IMR-90 (cell line): ENCODE results near the gene GRK2. TPM values are rescaled to one million over a fixed set of nuclear protein-coding genes. Genes with fewer than 3 reads are reported as not detected.

Experiments used
- ATAC-seq: fragments of 200-7000 bp; cut with Tn5 transposase; 2 replicates; pipeline ENCODE4 v1.9.1; 2020; ENCODE audit warnings: low read depth, mild to moderate bottlenecking, moderate library complexity
- BruUV-seq: library from RNA; stranded (reverse); fragments of 400-500 nt; replicated peaks from 2 replicates; lab custom pipeline; 2021; lab: Mats Ljungman, UMichigan
- CTCF ChIA-PET: fragments of 300-600 bp; formaldehyde crosslinking; extraction: SDS; loops from one replicate; lab custom pipeline; 2021; ENCODE audit warnings: antibody characterized with exemption; lab: Yijun Ruan, JAX
- POLR2A ChIA-PET: fragments of 300-600 bp; sonication (Branson Sonifier 250); formaldehyde crosslinking; loops from one replicate; lab custom pipeline; 2022; ENCODE audit warnings: antibody characterized with exemption; ENCODE audit not compliant: unreplicated experiment; lab: Charles Lee
- DNase-seq: peaks from one replicate; pipeline ENCODE4 v3.0.0; 2013
- H2AFZ ChIP-seq: replicated peaks from 2 replicates; pipeline ENCODE3; 2013; ENCODE audit warnings: low read length, mild to moderate bottlenecking; ENCODE audit not compliant: poor library complexity
- H2AK5ac ChIP-seq: 2 replicates; pipeline ENCODE4 v1.6.1; 2013; ENCODE audit warnings: low read depth, low read length, inconsistent platforms
- H2AK9ac ChIP-seq: replicated peaks from 2 replicates; pipeline ENCODE3; 2013; ENCODE audit warnings: mild to moderate bottlenecking, low read depth, low read length, moderate library complexity; ENCODE audit not compliant: poor library complexity
- H2BK120ac ChIP-seq: 2 replicates; pipeline ENCODE4 v1.6.1; 2013; ENCODE audit warnings: low read depth, low read length, inconsistent platforms
- H2BK15ac ChIP-seq: 3 replicates; pipeline ENCODE4 v1.6.1; 2013; ENCODE audit warnings: low read depth, low read length, inconsistent platforms
- H2BK20ac ChIP-seq: 2 replicates; pipeline ENCODE4 v1.6.1; 2013; ENCODE audit warnings: low read depth, mild to moderate bottlenecking, inconsistent platforms, low read length, moderate library complexity
- H2BK5ac ChIP-seq: 2 replicates; pipeline ENCODE4 v1.6.1; 2013; ENCODE audit warnings: mild to moderate bottlenecking, low read depth, low read length, inconsistent platforms; ENCODE audit not compliant: poor library complexity, severe bottlenecking
- H3K14ac ChIP-seq: replicated peaks from 2 replicates; pipeline ENCODE4 v1.6.1; 2013; ENCODE audit warnings: low read depth, low read length, inconsistent platforms
- H3K18ac ChIP-seq: 2 replicates; pipeline ENCODE4 v1.6.1; 2013; ENCODE audit warnings: low read depth, low read length, control low read depth
- H3K23ac ChIP-seq: 2 replicates; pipeline ENCODE4 v1.6.1; 2013; ENCODE audit warnings: low read depth, low read length, inconsistent platforms
- H3K27ac ChIP-seq: 2 replicates; pipeline ENCODE4 v1.5.1; 2013; ENCODE audit warnings: mild to moderate bottlenecking, control low read depth, low read length; ENCODE audit not compliant: insufficient read depth
- H3K27me3 ChIP-seq: 2 replicates; pipeline ENCODE4 v1.6.1; 2013; ENCODE audit warnings: low read length; ENCODE audit not compliant: control insufficient read depth, insufficient read depth
- H3K36me3 ChIP-seq: 2 replicates; pipeline ENCODE4 v1.6.1; 2013; ENCODE audit warnings: low read length, mixed read lengths; ENCODE audit not compliant: control insufficient read depth, insufficient read depth
- H3K4ac ChIP-seq: 2 replicates; pipeline ENCODE4 v1.6.1; 2013; ENCODE audit warnings: low read depth, low read length, inconsistent platforms
- H3K4me1 ChIP-seq: 2 replicates; pipeline ENCODE4 v1.6.1; 2013; ENCODE audit warnings: low read length, mixed read lengths; ENCODE audit not compliant: control insufficient read depth, insufficient read depth
- H3K4me2 ChIP-seq: 2 replicates; pipeline ENCODE4 v1.6.1; 2013; ENCODE audit warnings: low read depth, mild to moderate bottlenecking, control low read depth, low read length, moderate library complexity
- H3K4me3 ChIP-seq: 2 replicates; pipeline ENCODE4 v1.5.1; 2013; ENCODE audit warnings: low read depth, mild to moderate bottlenecking, control low read depth, low read length, moderate library complexity; ENCODE audit not compliant: insufficient read depth
- H3K56ac ChIP-seq: 2 replicates; pipeline ENCODE4 v1.6.1; 2013; ENCODE audit warnings: low read length, inconsistent platforms; ENCODE audit not compliant: insufficient read depth; ENCODE audit errors: extremely low read depth
- H3K79me1 ChIP-seq, 2 experiments: 2 replicates each; pipeline ENCODE4 v1.6.1; 2013; ENCODE audit warnings: low read length in 2 of 2, inconsistent platforms in 1 of 2, low read depth in 1 of 2
- H3K9ac ChIP-seq: 2 replicates; pipeline ENCODE4 v1.6.1; 2013; ENCODE audit warnings: low read depth, low read length, control low read depth
- H3K9me1 ChIP-seq: 2 replicates; pipeline ENCODE4 v1.6.1; 2013; ENCODE audit warnings: low read length, inconsistent platforms; ENCODE audit not compliant: insufficient read depth
- H3K9me3 ChIP-seq: 2 replicates; pipeline ENCODE4 v1.6.1; 2013; ENCODE audit warnings: low read length; ENCODE audit not compliant: control insufficient read depth, insufficient read depth
- H4K20me1 ChIP-seq: 2 replicates; pipeline ENCODE4 v1.6.1; 2013; ENCODE audit warnings: low read length, inconsistent platforms; ENCODE audit not compliant: insufficient read depth
- H4K5ac ChIP-seq: 2 replicates; pipeline ENCODE4 v1.6.1; 2013; ENCODE audit warnings: mild to moderate bottlenecking, low read depth, low read length, control low read depth
- H4K8ac ChIP-seq, 2 experiments: 2 replicates each; pipeline ENCODE4 v1.6.1; 2013; ENCODE audit warnings: low read depth in 2 of 2, low read length in 2 of 2, control low read depth in 1 of 2, inconsistent platforms in 1 of 2
- H4K91ac ChIP-seq: 2 replicates; pipeline ENCODE4 v1.6.1; 2013; ENCODE audit warnings: low read depth, low read length, inconsistent platforms; ENCODE audit not compliant: insufficient read depth
- BHLHE40 ChIP-seq: fragments of 150-350 bp; IDR thresholded peaks from 2 replicates; pipeline ENCODE4 v1.6.1; 2016; ENCODE audit warnings: mild to moderate bottlenecking, low read depth, low read length
- FOS ChIP-seq: fragments of 150-350 bp; IDR thresholded peaks from 2 replicates; pipeline ENCODE4 v1.6.1; 2016; ENCODE audit warnings: low read depth, low read length
- WGBS, 2 experiments: methylation state at CpG; one replicate each; pipeline versions ENCODE4 v1.1.5 to v1.1.7; 2013; ENCODE audit warnings: missing lambda C conversion rate in 2 of 2; ENCODE audit not compliant: insufficient read length in 1 of 2; ENCODE audit errors: extremely low coverage in 2 of 2; 5-methylcytosine and 5-hydroxymethylcytosine counted together
- dilution Hi-C: fragments of 300-500 bp; cut with HindIII; formaldehyde crosslinking; loops from one replicate; pipeline ENCODE4 v1.14.3; 2018; ENCODE audit warnings: low sequenced_read_pairs; ENCODE audit not compliant: unreplicated experiment
- in situ Hi-C: fragments of 300-500 bp; cut with MboI; formaldehyde crosslinking; loops from 3 replicates; pipeline ENCODE4 v1.14.3; 2019; ENCODE audit warnings: low sequenced_read_pairs, inconsistent platforms, mixed read lengths
- intact Hi-C: fragments of 100-400 bp; cut with micrococcal nuclease; formaldehyde crosslinking; loops from 2 replicates; pipeline ENCODE4 v1.10.0; 2022
- polyA plus RNA-seq, 3 experiments: library from polyadenylated mRNA; depleted of rRNA; stranded (reverse); fragments of >200 nt; gene quantifications; 2 replicates each; pipeline ENCODE4 v1.2.3, GENCODE V29; 2012; ENCODE audit warnings: low replicate concordance in 1 of 3
- total RNA-seq: library from RNA; depleted of rRNA; stranded (reverse); fragments of >200 nt; gene quantifications from 2 replicates; pipeline ENCODE4 v1.2.3, GENCODE V29; 2012

Gene GRK2
- total and polyA plus RNA-seq, 2 of the 4 experiments (the other 2 are of a cell fraction): 26.7 to 41.8 TPM

DNA sequence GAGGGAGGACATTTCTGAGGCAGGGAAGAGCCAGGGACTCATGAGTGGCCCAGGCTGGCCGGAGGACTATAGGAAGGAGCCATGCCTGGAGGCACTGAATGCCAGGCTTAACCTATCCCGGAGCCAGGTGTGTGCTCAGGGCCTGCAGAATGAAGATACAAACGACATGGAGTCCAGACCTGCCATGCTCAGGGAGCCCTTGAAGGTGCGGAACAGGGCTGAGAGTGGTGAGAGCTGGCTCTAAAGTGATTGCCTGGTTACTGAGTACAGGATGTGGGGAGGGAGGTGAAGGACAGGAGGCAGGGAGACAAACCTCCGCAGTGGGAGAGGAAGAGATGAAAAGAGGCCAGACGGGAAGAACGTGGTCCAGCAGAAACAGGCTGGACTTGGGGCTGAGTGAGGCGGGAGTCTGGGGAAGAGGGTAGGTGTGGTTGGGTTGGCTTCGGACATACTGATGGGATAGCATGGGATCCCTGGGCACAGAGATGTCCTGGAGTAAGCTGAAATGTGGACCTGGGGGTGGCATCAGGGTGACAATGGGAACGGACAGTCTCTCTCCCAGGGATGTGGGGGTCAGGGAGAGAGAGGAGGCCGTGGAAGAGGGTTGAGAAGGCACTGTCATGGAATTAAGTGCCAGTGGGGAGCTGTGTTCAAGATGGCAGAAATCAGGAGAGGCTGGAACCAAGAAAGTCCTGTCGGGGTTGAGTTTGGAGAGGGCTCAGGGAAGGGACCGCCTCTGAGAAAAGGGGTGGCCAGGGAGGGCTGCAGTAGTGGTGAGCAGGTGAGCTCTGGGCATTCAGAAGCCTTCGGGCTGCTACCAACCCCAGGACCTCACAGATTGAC, 21.3 kb downstream of the GRK2 start:
- H3K4me3 ChIP-seq: no peak overlapping the region
- H3K14ac ChIP-seq: peak overlapping the region; percentile 94
- ChIA-PET CTCF (interaction anchor here (1.0 to 1.1 kb wide), 2 partner anchors 10 to 15 kb away, joined by 3 read pairs; no protein-coding TSS in a partner anchor), POLR2A (interaction anchor here (0.6 to 0.7 kb wide), 2 partner anchors 15 to 44 kb away, joined by 3 to 5 read pairs; partner anchors contain the start of gene SSH3)
- peaks cover 14 to 49% of the 10 kb centered on the region in 2 experiments; a peak in 3 of 4 replicates for H3K79me1 ChIP-seq
- H3K4me1 ChIP-seq: peaks cover 19% of the 10 kb centered on the region
- intact Hi-C loops (loop anchor here (2.0 kb wide), 2 partner anchors 15 to 25 kb away; partner anchors contain the start of gene SSH3), in situ Hi-C loops (no loop called here), dilution Hi-C loops (no loop called here)
- H2AK5ac ChIP-seq: peak overlapping the region; percentile 99
- TF ChIP-seq FOS (no peak), BHLHE40 (no peak)
- H3K27ac ChIP-seq: peak overlapping the region; percentile 94
- H2BK15ac ChIP-seq: peak overlapping the region; percentile 64; the same call in 2 of the 3 replicates
- no TSS peak for BruUV-seq
- H3K4ac ChIP-seq: peak overlapping the region; percentile 95
- peak overlapping the region; percentile 86; the same call in 1 of the 2 replicates for H3K23ac ChIP-seq
- H3K56ac ChIP-seq: peak overlapping the region; percentile 81
- H3K9me1 ChIP-seq: peaks cover 22% of the 10 kb centered on the region; the same call in 1 of the 2 replicates
- peak overlapping the region; percentile 99 for H2AK9ac ChIP-seq
- WGBS, 2 experiments: 92% methylated on average over 9 of the region's 14 CpGs; no CpG with 5 or more reads in 1 of the 2 experiments
- peak overlapping the region; percentile 97 for H2AFZ ChIP-seq
- H3K18ac ChIP-seq: peak overlapping the region; percentile 81
- H4K91ac ChIP-seq: peak overlapping the region; percentile 99
- H3K36me3 ChIP-seq: peaks cover 56% of the 10 kb centered on the region
- ATAC-seq (no peak), DNase-seq (no peak)
- peak overlapping the region; percentile 97 to 100 for H4K8ac ChIP-seq
- H3K27me3 ChIP-seq: no peaks in the 10 kb centered on the region
- peak overlapping the region; percentile 81 for H3K4me2 ChIP-seq
- no peaks in the 10 kb centered on the region for H3K9me3 ChIP-seq
- H4K20me1 ChIP-seq: peaks cover 4% of the 10 kb centered on the region; the same call in 1 of the 2 replicates
- H2BK120ac ChIP-seq: peak overlapping the region; percentile 58
- peak overlapping the region; percentile 87 for H3K9ac ChIP-seq
- H4K5ac ChIP-seq: peak overlapping the region; percentile 98
- peak overlapping the region; percentile 90 for H2BK5ac ChIP-seq
- H2BK20ac ChIP-seq: peak overlapping the region; percentile 11
